Measurements from ENCODE around the gene FBXW11.
A peak's percentile ranks its signal among the peaks of the same experiment; 100 is the strongest.

Gene FBXW11

DNA sequence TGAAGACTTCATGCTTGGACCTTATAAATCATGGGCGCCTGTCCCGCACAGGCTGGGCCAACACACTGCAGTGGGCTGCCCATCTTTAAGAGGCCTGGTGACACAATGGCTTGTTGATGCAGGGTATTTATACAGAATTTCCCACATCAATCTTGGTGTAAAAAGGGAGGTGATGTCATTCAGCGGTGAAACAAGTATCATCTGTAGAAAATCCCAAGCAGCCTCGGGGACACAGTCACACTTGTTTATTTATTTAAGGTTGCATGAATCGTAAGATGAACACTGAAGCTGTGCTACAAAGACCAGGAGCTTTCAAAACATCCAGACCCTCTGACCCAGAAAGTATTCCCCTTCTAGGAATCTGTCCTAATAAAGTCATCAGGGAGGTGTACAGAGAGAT, 180.3 kb downstream of the FBXW11 start:
- no peak overlapping the region for H3K27ac ChIP-seq
- DNase-seq (ENCODE audit: low read depth, low spot score), result no peak

DNA sequence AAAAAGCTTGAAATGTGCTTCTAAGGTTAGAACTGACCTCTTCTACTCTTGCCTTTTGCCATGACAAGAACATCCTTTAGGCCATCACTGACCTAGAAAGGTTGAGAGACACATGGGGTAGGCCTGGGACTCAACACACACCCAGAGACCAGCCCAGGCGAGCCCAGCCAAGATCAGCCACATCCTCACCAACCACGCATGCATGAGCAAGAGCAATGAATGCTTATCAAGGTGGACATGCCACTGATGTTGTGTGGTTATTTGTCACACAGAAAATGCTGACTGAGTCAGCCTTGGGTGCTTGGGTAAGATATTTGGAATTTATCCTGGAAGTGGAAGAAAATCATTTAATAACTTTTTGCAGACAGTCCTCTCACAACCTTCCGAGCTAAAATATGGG, 181.4 kb downstream of the FBXW11 start:
- DNase-seq (ENCODE audit: low read depth, low spot score), result peak; percentile 33
- no peak overlapping the region for H3K27ac ChIP-seq

DNA sequence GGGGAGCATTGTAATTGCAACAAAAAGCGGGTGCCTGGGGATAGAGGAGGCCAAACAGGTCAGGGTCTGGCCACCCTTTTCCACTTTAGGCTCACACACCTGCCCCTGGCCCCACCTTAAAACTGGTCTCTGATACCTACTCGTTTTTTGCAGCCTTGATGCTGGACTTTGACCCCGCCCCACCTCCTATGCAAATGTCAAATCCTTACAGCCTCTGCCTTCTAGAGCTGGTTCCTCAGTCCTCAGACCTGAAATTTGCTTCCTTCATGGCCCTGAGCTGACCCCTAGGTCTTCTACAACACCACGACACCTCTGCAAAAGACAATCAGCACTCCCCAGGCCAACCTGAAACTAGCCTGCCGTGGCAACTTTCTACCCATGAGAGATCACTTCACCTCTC, 183.2 kb downstream of the FBXW11 start:
- H3K27ac ChIP-seq, result no peak overlapping the region
- DNase-seq (ENCODE audit: low read depth, low spot score), result no peak

DNA sequence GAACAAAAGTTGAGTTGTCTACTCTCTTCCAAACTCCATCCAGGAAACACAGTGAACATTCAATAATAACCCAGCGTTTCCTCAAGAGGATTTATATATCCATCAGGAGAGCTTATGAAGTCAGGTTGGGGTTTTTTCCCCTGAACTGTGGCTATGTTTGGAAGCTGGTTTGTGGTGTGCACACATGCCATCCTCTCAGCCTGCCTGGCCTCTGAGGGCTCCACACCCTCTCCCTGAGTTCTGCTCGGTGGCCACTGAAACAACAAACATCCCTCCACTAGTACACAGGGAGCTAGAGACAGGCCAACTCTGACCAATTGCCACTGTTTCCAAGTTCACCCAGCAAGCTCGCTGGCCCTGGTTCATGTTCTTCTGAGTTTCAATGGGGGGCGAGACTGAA, 185.2 kb downstream of the FBXW11 start:
- no peak overlapping the region for H3K27ac ChIP-seq
- DNase-seq (ENCODE audit: low read depth, low spot score), result no peak

DNA sequence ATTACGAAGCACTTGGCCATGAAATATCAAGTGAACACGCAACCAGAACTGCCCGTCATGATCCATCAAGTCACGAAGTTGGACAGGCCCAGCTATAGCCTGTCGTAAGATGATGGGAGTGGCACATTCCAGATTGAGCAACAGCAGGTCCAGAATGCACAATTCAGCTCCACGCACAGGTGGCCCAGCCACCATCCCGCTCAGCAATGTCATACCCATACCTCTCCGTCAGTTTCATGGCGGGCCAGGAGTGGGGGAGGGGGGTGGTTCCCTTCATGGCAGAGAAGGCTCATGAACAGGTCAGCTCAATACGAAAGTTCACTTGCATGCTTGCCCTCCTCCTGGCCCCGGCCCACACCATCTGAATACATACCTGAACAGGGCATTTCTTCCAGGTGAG, 185.9 kb downstream of the FBXW11 start:
- H3K27ac ChIP-seq, result no peak overlapping the region
- DNase-seq (ENCODE audit: low read depth, low spot score), result no peak

DNA sequence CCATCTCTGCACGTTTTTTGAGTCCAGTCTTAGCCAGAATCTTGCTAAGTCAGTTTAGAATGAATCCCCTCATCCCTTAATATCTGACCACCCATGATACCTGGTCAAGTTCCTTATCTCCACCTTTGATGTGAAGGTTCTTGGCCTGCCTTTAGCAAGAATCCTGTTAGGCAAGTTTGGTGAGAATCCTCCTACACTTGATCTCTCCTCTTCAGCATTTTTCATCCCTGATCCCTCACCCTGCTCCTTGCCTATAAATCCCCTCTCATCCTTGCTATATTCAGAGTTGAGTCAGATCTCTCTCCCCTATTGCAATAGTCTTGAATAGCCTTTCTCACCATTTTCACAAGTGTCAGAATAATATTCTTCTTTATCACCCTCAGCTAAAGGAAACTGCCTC, 189.8 kb downstream of the FBXW11 start:
- no peak overlapping the region for H3K27ac ChIP-seq
- DNase-seq (ENCODE audit: low read depth, low spot score), result no peak

DNA sequence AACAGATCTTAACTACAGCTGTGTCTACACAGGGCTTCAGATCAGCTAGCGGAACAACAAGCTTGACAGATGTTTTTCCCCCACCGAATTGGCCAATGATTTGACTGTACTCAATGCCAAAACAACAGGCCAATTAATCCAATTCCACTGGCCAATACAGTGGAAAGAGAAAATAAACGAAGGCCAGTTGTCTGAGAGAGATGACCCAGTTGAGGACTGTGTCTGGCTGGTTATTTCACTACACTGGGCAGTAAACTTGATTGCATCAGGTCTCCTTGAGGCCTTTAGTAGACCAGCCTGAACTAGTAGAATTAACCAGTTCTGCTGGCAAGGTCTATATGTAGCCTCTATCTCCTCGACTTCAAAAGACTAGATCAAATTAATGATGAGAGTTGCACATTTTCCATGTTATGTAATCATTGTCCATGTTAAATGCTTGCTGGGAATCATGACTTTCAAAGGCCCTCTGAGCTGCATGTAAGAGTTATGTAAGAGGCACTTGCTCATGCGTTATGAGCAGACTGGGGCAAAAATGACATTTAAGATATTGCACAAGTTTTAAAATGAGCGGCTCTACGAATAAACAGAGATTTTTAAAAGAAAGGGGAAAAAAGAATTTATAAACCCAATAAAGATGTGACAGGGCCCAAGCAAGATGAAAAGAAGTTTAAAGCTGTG, 192.5 kb downstream of the FBXW11 start:
- DNase-seq (ENCODE audit: low read depth, low spot score), result no peak
- H3K27ac ChIP-seq, result no peak overlapping the region

DNA sequence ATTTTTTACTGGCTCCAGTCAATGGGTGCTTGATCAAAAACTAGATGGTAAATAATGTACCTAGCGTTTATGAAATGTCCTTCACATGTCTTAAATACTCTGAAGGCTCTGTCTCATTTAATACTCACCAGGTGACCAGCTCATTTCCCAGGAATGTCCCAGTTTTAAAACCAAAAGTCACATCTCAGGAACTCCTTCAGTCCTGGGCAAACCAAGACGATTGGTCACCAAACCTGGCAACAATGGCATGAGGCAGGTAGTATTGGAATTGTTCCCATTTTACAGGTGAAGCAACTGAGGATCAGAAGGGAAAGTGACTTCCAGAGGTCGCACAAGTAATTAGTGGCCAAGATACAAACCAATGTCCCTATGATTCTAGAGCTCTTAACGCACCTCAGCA, 193.2 kb downstream of the FBXW11 start:
- DNase-seq (ENCODE audit: low read depth, low spot score), result no peak
- H3K27ac ChIP-seq, result no peak overlapping the region

Data from epithelial cell of prostate (primary cell).